ENCODE data around the gene GTF2IRD1.
"Not testable (repeated sequence)": the region's sequence is repeated elsewhere in the genome, so short reads cannot be mapped to it uniquely, and the experiment has no call there.

GTF2IRD1 gene

DNA sequence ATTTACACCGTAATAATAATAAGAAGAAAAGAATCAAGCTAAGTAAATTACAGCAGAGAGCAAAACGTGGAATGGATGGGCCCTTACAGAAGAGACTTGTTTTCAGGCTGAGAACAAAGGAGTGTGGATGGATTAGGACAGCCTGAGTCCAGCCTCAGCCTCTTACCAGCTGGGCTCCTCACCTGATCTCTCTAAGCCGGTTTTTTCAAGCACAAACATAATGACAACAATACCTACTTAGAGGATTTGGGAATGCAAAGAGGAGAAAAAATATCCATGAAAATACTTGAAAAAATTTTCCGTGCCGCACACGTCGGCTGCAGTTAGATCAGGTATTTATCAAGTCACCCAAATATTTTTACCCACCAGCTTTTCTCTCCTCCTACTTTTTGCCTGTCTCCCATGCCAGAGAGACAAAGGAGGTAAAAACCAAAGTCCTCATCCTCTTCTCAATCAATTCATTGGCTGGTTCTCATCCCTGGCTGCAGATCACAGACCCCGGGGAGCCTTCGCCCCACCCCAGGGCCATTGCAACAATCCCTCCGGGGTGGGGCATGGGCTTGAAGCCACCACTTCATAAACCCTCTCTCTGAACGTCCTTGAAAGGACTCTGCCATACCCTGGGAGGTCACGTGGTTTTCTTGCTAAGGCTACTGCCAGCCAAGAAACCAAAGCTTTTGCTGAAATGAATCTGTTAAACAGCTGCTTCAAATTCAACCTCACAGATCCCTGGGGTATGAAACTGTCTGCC, 174.1 kb downstream of the GTF2IRD1 start:
- DNase-seq (ENCODE audit: insufficient read length) (no peak), FAIRE-seq (no peak)
- TF ChIP-seq POLR2A (IDR thresholded peaks at IDR 0.05; ENCODE audit: low read depth, low read length) (no peak), TAF1 (IDR thresholded peaks at IDR 0.05; ENCODE audit: borderline replicate concordance, low read depth, low read length) (no peak), POLR2AphosphoS5 (IDR thresholded peaks at IDR 0.05; ENCODE audit: low read depth, low read length) (no peak)

DNA sequence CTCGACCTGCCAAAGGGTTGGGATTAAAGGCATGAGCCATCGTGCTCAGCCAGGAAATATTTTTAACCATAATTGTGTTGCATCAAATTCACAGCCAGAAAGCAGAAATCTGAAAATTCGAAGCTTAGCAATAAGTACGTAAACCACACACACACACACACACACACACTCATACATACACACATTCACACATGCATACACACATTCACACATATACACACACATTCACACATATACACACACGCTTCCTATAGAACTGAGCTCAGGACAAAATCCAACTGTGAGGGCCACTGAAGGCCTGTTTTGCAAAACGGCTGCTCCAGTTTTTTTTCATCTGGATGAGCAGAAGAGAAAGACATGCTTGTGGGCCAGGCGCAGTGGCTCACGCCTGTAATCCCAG, 178.8 kb downstream of the GTF2IRD1 start:
- no peak for TF ChIP-seq POLR2AphosphoS5 (IDR thresholded peaks at IDR 0.05; ENCODE audit: low read depth, low read length)
- no peak for TF ChIP-seq TAF1 (IDR thresholded peaks at IDR 0.05; ENCODE audit: borderline replicate concordance, low read depth, low read length)
- no peak for TF ChIP-seq POLR2A (IDR thresholded peaks at IDR 0.05; ENCODE audit: low read depth, low read length)
- DNase-seq (ENCODE audit: insufficient read length) = no peak
- no peak for FAIRE-seq

DNA sequence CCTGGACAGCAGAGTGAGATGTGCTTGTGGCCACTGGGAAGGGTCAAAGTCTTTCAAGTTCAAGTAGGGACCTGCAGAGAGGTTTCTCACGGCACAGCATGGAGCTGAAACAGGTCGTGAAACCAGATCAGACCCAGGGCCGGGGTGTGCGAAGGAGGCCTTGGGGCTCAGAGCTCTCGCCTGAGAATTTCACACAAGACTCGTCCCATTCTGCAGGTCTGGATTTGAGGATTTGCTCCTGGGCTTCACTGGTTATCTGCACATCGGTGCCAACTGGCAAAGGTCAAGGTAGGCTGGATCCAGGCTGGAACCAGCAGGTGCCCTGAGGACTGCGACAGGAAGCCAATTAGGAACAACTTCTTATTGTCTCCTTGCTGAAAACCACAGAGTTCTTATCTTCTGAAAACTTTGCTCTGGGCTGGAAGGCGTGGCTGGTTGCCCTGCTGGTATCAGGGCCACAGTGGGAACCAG, 179.8 kb downstream of the GTF2IRD1 start:
- TF ChIP-seq POLR2AphosphoS5 (IDR thresholded peaks at IDR 0.05; ENCODE audit: low read depth, low read length) = no peak
- no peak for TF ChIP-seq POLR2A (IDR thresholded peaks at IDR 0.05; ENCODE audit: low read depth, low read length)
- TF ChIP-seq TAF1 (IDR thresholded peaks at IDR 0.05; ENCODE audit: borderline replicate concordance, low read depth, low read length) = no peak
- no peak for FAIRE-seq
- no peak for DNase-seq (ENCODE audit: insufficient read length)

GRCh38 chr7:74637745-74638144, 184.0 kb downstream of the GTF2IRD1 start:
- TF ChIP-seq POLR2A (IDR thresholded peaks at IDR 0.05; ENCODE audit: low read depth, low read length) = no peak
- no peak for TF ChIP-seq POLR2AphosphoS5 (IDR thresholded peaks at IDR 0.05; ENCODE audit: low read depth, low read length)
- no peak for FAIRE-seq
- DNase-seq (ENCODE audit: insufficient read length) = no peak

- DNase-seq (ENCODE audit: insufficient read length) = peak; percentile 53
- TF ChIP-seq POLR2A (IDR thresholded peaks at IDR 0.05; ENCODE audit: low read depth, low read length) (peak; percentile 48; the same call in 1 of the 2 replicates), POLR2AphosphoS5 (IDR thresholded peaks at IDR 0.05; ENCODE audit: low read depth, low read length) (peak; percentile 58; the same call in 1 of the 2 replicates)
- not testable (repeated sequence) for FAIRE-seq
These were observed 196.3 kb downstream of the GTF2IRD1 start for GRCh38 chr7:74650055-74650454.

DNA sequence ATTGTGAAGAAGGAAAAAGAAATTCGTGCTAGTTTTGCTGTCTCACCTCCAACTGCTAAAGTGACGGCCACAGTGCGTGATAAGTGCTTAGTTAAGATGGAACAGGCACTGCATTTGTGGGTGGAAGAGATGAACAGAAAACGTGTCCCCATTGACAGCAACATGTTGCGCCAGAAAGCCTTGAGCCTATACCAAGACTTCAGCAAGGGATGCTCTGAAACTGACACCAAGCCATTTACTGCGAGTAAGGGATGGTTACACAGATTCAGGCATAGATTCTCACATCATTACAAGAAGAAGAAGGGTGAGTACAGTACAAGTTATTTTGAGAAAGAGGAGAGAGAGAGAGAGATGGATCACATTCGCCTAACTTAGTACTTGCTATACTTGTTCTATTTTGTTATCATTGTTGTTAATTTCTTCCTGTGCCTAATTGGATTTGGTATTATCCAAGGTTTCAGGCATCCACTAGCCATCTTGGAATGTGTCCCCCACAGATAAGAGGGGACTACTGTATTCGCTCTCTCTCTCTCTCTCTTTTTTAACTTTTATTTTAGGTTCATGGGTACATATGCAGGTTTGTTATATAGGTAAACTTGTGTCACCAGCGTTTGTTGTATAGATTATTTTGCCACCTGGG, 196.9 kb downstream of the GTF2IRD1 start:
- not testable (repeated sequence) for DNase-seq (ENCODE audit: insufficient read length); FAIRE-seq

DNA sequence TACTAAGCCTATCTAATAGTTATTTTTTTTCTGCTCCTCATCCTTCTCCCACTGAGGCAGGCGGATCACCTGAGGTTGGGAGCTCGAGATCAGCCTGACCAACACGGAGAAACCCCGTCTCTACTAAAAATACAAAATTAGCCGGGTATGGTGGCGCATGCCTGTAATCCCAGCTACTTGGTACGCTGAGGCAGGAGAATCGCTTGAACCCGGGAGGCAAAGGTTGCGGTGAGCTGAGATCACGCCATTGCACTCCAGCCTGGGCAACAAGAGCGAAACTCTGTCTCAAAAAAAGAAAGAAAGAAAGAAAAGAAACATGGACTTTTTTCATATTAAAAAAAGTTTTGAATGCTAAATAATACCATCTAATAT, 197.4 kb downstream of the GTF2IRD1 start:
- FAIRE-seq = not testable (repeated sequence)

More for the DNA sequence above, 197.4 kb downstream of the GTF2IRD1 start:
- not testable (repeated sequence) for DNase-seq (ENCODE audit: insufficient read length)
